GM21619 (cell line): ENCODE results near the gene PLAC1.

Experiments used
- ATAC-seq: cut with Tn5 transposase; IDR thresholded peaks from one replicate; pipeline ENCODE4 v1.9.1; 2021; ENCODE audit not compliant: unreplicated experiment

The PLAC1 gene, protein sequence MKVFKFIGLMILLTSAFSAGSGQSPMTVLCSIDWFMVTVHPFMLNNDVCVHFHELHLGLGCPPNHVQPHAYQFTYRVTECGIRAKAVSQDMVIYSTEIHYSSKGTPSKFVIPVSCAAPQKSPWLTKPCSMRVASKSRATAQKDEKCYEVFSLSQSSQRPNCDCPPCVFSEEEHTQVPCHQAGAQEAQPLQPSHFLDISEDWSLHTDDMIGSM

DNA sequence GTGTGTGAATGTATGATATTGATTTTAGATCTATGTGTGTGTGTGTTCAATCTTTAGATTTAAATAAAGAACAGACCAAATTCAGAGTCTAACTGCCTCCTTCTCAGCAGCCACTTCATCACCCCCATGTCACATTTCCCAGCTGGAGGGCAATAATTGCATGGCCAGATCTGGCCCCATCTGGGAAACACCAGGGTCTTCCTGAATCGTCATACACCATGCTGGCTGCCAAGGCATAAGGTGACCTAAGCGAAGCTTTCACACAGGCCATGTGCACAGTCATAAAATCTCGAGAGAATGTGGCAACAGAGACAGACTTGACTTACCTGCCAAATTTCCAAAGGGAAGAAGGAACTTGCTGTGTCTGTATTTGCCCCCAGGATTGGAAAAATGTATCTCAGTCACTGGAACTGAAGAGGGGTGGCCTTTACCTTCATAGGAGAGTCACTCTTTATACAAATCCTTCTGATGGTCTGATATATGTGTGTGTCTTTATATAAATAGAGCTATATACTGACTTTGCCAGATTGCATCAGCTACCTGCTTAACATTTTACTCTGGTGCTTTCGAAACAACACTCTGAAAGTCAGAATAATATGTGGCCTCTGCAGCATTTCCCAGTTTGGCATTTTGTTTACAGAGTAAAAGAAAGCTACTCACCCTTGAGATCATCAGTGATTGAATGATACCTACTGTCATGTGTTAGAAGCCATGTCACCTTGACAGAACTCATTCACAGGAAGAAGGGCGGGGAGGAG, at the start of gene PLAC1:
Gene PLAC1 (minus strand): TSS at position 470 of the 758 bp plus-strand sequence. CDS start 91,789 bp downstream, outside the sequence.
- ATAC-seq = no peak

DNA sequence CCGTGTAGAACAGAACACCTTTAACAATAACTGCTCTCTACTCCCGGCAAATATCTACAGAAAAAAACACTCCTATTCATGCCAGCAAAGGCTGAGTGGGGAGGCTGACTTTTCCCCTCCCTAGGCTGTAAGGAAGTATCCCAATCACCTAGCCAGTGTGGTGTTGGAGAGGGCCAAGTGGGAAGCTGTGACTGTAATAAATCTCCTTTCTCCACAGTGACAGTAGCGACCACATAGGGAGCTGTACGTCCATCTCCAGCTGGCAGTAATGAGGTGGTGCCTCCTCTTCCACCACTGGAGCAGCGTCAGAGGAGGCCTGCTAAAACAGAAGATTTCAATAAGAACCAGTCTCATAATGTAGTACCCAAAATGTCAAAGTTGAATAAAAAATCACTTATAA, 47.9 kb upstream of the PLAC1 start:
- no peak for ATAC-seq

DNA sequence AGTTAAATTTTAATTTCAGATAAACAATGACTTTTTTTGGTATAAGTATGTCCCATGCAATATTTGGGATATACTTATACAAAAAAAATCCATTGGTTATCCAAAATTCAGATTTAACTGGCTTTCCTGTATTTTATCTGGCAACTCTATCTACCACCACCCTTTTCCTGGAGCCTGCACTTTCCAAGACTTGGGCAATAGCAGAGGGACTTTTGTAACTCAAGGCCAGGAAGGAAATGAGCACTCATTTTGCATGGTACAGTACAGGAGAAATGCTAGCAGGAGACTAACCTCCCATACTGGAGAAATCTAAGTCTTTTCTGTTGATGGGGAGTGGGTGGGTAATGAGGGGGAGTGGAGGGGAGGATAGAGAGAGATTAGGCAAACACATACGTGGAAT, 37.7 kb upstream of the PLAC1 start:
- ATAC-seq = no peak

DNA sequence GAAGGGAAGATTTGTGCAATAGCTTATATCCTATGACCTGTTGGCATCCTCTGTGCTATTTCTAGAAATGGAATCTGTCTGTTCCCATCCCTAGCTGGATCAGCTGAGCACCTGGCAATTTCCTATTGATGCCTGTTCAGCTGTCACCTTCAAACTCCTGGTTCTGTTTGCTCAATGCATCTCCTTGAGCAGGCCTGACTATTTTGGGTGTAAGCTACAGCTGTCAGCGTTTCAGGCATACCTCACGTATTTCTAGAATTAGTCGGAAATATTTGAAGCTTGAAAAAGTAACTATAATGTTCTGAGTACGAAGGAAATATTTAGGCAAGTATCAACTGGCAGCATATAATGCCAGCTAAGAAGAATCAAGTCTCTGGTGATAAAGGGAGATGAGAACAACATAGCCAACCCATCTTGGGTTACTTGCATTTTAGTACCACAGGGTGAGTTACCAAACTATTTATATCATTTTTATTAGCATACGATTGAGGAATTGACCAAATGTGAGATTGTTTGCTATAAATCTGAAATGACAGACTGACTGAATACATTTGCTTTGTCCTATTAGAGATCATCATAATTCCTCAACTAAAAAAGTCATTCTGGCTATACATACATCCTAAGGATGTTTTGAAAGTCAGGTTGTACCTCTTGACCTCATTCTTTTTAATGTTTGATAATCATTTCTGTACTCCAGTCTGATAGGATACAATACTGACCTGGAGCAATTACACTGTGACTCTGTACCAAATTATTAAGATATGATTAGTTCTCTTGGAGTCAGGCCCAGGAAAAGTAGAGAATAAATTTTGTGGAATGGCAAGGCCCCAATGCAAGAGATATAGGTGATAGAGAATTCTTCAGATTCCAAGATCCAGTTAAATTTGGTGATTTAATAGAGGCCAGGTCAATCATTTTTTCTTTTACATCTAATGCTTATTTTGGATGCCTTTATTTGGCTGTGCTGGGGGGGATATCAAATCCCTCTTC, 36.4 kb upstream of the PLAC1 start:
- no peak for ATAC-seq

DNA sequence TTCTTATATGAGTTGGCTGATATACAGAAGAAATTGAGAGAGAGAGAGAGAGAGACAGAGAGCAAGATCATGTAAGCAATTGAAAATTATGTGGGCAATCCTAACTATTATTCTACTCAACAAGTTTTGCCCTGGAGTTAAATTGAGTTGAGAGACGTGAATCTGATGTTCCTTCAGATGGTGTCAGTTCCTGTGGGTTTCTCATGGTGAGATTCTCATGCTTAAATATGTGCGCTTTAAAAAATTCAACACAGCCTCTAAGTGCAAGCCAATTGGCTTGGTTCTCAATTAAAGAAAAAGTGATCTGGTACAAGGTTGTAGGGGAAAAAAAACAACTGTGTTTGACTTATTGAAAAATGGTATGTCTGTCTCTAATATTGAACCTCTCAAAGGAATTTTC, 35.4 kb upstream of the PLAC1 start:
- ATAC-seq = no peak

DNA sequence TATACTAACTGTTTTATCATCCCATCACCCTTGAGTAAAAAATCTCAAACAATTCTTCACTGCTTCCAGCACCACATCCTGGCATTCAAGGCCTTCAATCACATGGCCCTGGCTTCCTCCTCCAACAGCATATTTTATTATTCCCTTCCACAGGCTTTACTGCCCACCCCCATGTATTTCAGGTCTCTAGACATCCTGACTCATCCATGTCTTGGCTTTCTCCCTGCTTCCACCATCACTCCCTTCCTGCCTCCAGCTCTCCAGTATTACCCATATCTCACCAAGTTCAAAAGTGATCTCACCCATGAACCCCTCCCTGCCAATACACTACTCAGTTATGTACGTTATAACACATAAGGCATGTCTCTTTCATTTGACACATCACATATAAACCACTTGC, 34.7 kb upstream of the PLAC1 start:
- ATAC-seq = no peak

DNA sequence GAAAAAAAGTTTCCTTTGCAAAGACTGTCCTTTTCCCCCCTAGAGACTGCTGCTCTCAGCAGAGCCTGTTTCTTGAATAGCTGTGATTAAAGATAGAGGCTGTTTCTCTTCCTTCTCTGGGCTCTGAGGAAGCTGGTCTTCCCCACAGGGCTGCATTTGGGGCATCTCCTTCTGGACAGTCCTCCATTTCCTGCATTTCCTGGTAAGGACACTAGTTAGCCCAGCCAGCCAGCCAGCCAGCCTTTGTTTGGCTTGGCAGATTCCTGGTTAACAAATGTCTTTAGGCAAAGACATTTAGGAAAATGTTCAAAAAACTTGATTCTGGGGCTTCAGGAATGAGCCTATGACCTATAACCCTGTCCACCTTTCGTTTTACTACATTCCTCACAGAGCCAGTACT, 34.0 kb upstream of the PLAC1 start:
- ATAC-seq = no peak

DNA sequence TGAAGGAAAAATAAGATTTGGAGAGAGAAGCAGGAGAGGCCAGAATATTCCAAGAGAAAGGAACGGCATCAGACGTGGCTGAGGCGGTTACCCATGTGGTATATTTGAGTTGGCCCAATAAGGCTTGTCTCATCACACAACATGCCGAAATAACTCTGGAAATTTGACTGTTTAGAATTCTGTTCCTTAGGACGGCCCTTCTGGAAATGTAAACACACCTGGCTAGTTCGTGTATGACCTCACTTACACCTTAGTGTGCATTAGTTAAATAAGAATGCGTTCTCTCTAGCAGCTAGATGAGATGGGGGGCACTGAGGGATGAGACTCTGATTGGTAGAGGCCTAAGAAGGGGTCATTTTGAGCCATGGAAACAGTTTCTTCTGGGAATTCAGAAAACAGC, 33.2 kb upstream of the PLAC1 start:
- no peak for ATAC-seq

DNA sequence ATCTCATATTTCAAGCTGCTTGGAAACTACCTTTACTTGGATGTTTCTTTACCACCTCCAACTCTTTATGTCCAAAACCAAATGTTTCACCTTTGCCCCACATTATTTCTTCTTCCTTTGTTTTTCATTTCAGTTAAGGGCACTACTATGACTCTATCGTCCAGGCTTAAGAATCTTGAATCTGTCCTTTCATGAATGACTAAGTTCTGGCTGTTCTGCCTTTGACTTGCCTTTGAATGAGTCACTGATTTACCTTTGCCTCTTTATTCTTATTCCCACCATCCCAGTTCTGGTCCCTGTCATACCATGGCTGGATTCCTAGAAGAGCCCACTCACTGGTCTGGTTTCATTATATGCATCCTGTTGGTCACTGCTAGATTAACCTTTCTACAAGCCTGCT, 30.6 kb upstream of the PLAC1 start:
- no peak for ATAC-seq

DNA sequence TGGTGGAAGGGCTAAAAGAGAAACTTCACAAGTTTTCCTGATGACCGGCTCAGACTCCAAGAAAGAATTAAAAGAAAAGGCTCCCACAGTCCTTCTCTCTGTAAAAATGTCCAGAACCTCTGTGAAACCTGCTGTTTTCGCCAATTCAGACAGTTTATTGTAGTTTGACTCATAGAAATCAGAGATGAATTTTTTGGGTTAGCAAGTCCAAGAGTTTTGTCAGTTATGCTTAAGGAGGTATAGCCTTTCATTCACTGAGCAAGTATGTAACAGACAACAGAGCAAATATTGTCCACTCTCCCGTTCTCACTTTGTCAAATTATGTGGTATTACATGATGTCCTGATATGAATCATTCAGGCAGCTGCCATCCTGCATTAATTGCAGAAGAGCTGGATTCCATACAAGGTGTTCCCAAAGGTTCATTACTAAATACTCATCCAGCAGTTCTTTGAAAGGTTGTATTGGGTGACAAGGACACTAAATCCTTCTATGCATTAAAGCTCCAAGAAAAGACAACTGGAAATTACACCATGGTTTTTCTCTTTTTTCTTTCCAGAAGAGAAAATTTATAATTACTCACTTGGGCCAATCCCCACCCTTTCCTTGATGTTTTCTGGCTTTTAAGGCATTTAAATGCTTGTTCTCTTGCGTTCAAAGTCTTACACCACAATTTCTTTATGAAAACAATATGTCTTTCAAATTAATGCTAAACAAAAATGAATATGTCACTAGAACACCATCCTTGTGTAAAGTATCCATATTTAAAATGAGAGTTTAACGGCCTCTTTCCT, 30.0 kb upstream of the PLAC1 start:
- no peak for ATAC-seq

DNA sequence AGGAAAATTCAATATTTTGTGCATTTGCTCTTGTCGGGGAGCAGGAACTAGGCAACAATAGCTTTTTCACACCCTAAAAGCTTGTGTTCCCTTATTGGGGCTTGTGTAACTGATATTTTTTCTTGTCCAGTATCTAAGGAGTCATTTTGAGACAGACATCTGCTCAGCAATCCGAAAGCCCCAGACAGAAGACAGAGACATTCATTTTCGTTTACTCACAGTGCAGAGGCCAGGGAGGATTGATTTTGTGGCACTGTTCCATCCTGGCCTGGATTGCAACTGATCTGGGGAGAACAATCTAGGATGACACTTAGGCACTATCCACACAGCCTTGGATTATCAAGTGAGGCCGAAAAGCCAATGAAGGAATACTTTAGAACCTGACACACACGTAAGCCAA, 27.4 kb upstream of the PLAC1 start:
- no peak for ATAC-seq

DNA sequence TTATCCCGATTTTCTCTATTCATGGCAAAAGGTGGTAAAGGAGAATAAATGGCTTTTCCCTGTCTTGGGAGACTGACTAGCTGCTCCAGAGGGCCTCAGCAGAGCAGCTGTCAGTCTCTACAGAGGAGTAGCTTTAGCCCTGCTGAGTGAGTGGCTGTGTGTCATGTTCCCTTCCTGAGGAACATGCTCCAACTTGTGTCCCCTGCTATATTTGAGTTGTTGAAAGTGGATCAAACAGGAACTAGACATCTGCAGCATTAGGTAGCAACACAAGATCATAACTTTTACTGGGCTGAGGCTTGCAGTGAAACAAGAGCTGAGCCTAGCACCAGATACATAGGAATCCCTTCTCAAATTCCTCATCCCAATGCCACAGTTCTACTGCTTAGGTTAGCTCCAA, 26.7 kb upstream of the PLAC1 start:
- no peak for ATAC-seq

DNA sequence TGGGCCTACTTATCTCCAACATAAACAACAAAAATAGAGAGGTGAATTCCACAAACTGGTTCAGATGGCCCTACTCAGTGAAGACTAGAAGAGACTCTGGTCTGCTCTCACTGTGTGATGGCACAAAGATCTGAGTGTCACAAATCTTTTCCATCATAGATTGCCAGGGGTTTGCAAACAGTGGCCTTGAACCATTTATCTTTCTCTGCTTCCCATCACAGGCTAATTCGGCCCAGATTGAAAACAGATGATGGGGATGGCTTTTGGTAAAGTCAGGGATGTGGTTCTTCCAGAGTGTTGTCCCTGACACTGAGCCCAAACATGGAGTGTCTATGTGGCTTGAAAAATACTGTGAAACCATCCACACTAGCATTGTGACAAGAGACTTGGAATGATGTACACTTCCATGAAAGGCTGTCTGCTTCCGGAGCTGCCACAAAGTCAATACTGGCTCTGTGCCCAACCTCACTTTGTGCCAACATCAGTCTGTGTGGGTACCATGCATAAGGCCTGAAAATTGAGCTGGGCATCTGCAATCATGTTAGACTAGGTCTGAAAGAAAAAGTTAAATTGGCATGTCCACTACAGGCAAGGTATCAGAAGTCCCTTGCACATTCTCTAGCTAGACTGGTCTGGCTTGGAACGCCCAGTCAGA, 25.2 kb upstream of the PLAC1 start:
- no peak for ATAC-seq

DNA sequence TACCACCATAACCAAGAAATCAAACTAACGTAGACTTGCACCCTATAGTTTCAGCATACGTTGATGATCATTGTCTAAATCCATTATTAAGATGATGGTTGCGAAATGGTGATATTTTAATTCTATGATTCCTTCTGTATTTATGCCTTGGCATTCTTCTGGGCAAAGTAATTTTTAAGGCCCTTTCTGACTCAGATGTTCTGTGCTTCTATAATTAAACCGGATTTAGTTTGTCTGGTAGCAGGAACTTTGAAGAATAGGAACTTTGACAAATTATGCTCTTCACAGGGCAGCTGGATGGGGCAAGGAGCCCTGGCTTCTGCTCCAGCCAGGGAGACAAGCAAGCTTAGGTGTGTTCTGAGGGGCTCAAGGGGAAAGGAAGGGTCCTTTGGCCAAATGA, 23.8 kb upstream of the PLAC1 start:
- ATAC-seq = no peak

DNA sequence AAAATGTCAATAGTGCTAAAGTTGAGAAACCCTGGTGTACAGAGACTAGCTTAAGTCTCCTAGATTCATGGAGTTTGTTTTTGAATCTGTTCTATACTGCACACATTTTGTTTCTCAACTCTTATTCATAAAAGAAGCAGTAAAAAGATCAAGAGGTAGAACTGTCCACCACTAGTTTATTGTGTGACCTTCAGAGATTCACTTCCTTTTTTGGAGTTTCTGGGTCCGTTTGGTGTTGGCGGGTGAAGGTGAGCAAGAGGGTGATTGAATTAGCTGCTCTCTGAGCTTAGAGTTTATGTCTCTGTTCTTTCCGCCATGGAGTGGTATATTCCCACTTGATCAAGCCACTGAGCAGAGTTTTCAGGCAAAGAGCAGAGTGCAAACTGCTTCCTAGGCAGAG, 21.4 kb upstream of the PLAC1 start:
- ATAC-seq = no peak

DNA sequence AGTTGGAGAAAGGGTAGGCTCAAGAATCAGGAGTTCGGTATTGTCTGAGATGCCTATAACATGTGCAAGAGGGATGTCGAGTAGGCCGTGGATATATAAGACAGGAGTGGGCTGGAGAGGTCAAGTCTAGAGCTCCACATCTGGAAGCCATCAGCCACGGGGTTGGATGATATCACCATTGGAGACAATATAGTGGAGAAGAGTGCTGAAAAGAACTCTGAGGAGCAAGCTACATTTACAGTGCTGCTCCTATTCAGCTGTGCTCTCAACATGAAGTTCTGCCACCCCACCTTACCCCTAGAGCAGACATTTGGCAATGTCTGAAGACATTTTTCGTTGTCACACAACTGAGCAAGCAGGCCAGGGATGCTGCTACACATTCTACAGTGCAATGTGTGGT, 20.9 kb upstream of the PLAC1 start:
- ATAC-seq = no peak

DNA sequence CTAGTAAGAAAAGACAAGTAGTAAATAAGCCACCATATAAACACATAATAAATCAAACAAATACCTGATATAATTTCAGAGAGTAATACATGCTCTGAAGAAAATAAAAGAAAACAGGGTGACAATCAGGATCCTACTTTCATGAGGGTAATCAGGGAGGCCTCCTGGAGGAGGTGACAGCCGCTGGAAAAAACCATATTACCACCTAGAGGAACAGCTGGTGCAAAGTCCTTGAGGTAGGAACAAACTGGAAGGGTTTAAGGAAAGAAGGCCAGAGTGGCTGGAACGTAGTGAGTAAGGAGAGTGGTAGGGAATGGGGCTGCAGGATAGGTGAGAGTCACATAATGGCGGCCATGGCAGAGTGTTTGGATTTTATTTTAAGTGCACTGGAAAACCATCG, 19.1 kb upstream of the PLAC1 start:
- ATAC-seq = no peak

DNA sequence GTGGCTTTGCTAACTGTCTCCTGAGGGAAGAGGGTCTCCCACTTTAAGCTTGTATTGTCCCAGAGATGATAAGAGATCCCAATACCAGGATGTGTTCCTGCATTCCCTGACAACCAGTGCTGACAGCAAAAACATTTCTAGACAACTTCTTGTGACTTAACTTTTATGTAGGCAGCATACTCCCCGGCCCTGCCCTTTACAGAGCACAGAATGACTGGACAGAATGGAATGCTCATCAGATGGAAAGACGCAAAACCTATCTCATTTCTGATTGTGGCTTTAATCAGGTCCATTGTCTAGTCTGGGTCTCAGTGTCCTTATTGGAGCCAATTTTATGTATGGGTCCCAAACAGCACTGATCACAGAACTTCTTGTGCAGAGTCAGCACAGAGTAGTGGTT, 18.2 kb upstream of the PLAC1 start:
- no peak for ATAC-seq

DNA sequence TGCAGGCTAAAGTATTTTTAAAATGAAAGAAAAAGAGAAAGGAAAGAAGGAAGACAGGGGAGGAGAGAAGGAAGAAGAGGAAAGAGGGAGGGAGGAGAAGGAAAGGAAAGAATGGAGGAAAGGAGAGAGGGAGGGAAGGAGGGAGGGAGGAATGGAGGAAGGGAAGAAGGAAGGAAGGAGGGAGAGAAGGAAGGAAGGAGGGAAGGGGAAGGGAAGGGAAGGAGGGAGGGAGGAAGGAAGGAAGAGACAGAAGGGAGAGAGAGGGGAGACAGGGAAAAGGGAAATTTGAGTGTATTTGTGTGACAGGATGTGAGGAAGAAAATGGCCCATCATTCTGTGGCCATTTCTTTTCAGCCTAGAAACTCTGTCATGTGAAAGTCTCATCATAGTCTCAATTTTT, 14.9 kb upstream of the PLAC1 start:
- ATAC-seq = no peak

DNA sequence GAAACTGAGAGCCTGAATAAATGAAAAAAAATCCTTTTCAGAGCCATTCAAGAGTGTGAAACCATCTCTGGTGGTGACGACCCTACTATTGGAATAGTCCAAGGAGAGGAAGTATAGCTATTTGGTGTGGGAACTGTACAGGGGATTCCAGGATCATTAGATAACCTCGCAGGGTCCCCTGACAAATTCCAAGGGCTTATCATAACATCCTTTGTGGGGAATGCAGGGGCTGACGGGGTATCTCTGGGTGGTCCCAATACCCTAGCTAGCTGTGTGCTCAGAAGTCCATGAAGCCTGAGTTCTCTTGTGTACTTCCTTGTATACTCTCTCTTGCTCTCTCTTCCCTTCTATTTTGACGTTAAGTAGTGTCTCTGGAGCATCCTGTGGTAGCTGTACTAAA, 13.8 kb upstream of the PLAC1 start:
- ATAC-seq = no peak
